B cell (primary cell): ENCODE data around the gene ZNF611.
"Not testable (repeated sequence)": the region's sequence is repeated elsewhere in the genome, so short reads cannot be mapped to it uniquely, and the experiment has no call there.

Source experiments
- CTCF ChIP-seq: fragments of 200-600 bp; IDR thresholded peaks from one replicate; pipeline ENCODE4 v1.8.0; 2022; ENCODE audit warnings: antibody characterized with exemption, mild to moderate bottlenecking
- EZH2 ChIP-seq: IDR thresholded peaks from 2 replicates; pipeline ENCODE4 v1.6.1; 2012; ENCODE audit warnings: borderline replicate concordance, low read depth, mild to moderate bottlenecking, moderate library complexity, low read length; ENCODE audit not compliant: insufficient read depth, poor library complexity, severe bottlenecking

DNA sequence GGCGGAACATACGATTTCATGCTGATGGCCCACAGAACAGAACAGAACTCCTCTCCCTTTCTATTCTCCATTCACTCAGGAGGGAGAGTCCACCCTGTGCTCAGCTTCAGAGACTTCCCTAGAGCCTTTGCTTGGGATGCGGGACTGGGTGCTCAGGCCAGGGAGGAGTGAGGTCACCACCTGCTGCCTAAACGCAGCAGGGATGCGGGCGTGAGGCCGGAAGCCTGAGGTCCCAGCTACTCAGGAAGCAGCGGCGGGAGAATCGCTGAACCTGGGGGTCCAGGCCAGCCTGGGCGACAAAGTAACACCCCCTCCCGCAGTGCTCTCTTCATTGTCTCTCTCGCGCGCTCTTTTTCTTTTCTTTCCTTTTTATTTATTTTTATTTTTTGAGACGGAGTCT, 8.8 kb downstream of the ZNF611 start:
- TF ChIP-seq CTCF, EZH2: not testable (repeated sequence)
